Prostate gland (tissue), 2 donors: Measurements from ENCODE around the gene PANX1. TPM values are rescaled to one million over a fixed set of nuclear protein-coding genes. Genes with fewer than 3 reads are reported as not detected.

Experiments used
- DNase-seq: peaks from one replicate; pipeline ENCODE4 v3.0.0-alpha.2; 2019; ENCODE audit warnings: low spot score
- H3K27ac ChIP-seq, 2 donors: fragments of 200-600 bp; sonication (generic); 2 replicates each; pipeline ENCODE4 v1.5.1; 2017 to 2019
- H3K27me3 ChIP-seq: fragments of 200-600 bp; sonication (generic); replicated peaks from 2 replicates; pipeline ENCODE4 v1.5.1; 2019; ENCODE audit not compliant: insufficient read depth
- H3K36me3 ChIP-seq, 2 donors: fragments of 200-600 bp; sonication (generic); 1 replicate in 1 of 2; 2 replicates in 1 of 2; pipeline versions ENCODE4 v1.5.1 to v1.8.1; 2017 to 2019
- H3K4me1 ChIP-seq: fragments of 200-600 bp; sonication (generic); replicated peaks from 2 replicates; pipeline ENCODE4 v1.5.1; 2019
- H3K4me3 ChIP-seq, 2 donors: fragments of 200-600 bp; sonication (generic); 2 replicates each; pipeline ENCODE4 v1.5.1; 2017 to 2019
- H3K9me3 ChIP-seq: fragments of 200-600 bp; sonication (generic); 2 replicates; pipeline ENCODE4 v1.5.1; 2017
- CTCF ChIP-seq, 4 experiments: fragments of 200-600 bp in 2 of 4; fragments of 450-650 bp in 2 of 4; sonication (generic) in 2 of 4; IDR thresholded peaks; 1 replicate in 3 of 4; 2 replicates in 1 of 4; pipeline ENCODE4 v1.5.1; 2016 to 2019; ENCODE audit warnings: antibody characterized with exemption in 4 of 4, mild to moderate bottlenecking in 2 of 4, moderate library complexity in 2 of 4
- POLR2A ChIP-seq: fragments of 450-650 bp; IDR thresholded peaks from one replicate; pipeline ENCODE4 v1.6.1; 2016; ENCODE audit warnings: antibody characterized with exemption, mild to moderate bottlenecking
- POLR2AphosphoS5 ChIP-seq: sonication (generic); formaldehyde crosslinking; IDR thresholded peaks from one replicate; pipeline ENCODE4 v1.6.1; 2017; ENCODE audit warnings: antibody characterized with exemption
- WGBS: methylation state at CpG from one replicate; pipeline ENCODE4 v1.1.5; 2018; 5-methylcytosine and 5-hydroxymethylcytosine counted together
- intact Hi-C: fragments of 100-400 bp; cut with DNase I; formaldehyde crosslinking; loops from one replicate; pipeline ENCODE4 v1.14.2; 2022
- total RNA-seq, 2 donors: library from RNA; depleted of rRNA; stranded (reverse); fragments of >200 nt; gene quantifications; one replicate each; pipeline ENCODE4 v1.1.0, GENCODE V29; 2016

PANX1 gene
- total RNA-seq, 2 donors from 2014 or later, result 12.9 to 51.2 TPM

GRCh38 chr11:94193288-94193687 lies 64.6 kb downstream of the PANX1 start:
- Histone ChIP-seq H3K9me3 (no peaks in the 10 kb centered on the region), H3K4me1 (no peaks in the 10 kb centered on the region), H3K36me3 (no peaks in the 10 kb centered on the region), H3K4me3 (no peak overlapping the region), H3K27me3 (no peaks in the 10 kb centered on the region), H3K27ac (no peak overlapping the region)
- intact Hi-C loops, result no loop called here
- DNase-seq, result no peak
- WGBS, result 36% methylated on average over 1 of the region's 1 CpG
- TF ChIP-seq CTCF (IDR thresholded peaks at IDR 0.05), result no peak
- TF ChIP-seq POLR2A, result no peak
- no peak for TF ChIP-seq POLR2AphosphoS5

GRCh38 chr11:94194712-94195111 lies 66.1 kb downstream of the PANX1 start:
- WGBS, result 92% methylated on average over 10 of the region's 11 CpGs
- intact Hi-C loops, result no loop called here
- DNase-seq, result no peak
- H3K27ac ChIP-seq, result no peak overlapping the region
- no peaks in the 10 kb centered on the region for H3K9me3 ChIP-seq
- no peak for TF ChIP-seq POLR2A
- TF ChIP-seq CTCF (IDR thresholded peaks at IDR 0.05), result no peak
- TF ChIP-seq POLR2AphosphoS5, result no peak
- no peaks in the 10 kb centered on the region for H3K36me3 ChIP-seq
- no peaks in the 10 kb centered on the region for H3K4me1 ChIP-seq
- no peaks in the 10 kb centered on the region for H3K27me3 ChIP-seq
- no peak overlapping the region for H3K4me3 ChIP-seq

- no peak for DNase-seq
- intact Hi-C loops, result no loop called here
- Histone ChIP-seq H3K9me3 (no peaks in the 10 kb centered on the region), H3K27ac (no peak overlapping the region), H3K27me3 (no peaks in the 10 kb centered on the region), H3K36me3 (no peaks in the 10 kb centered on the region), H3K4me3 (no peak overlapping the region), H3K4me1 (no peaks in the 10 kb centered on the region)
- 83% methylated on average over 4 of the region's 4 CpGs for WGBS
- TF ChIP-seq POLR2A (no peak), CTCF (IDR thresholded peaks at IDR 0.05) (no peak), POLR2AphosphoS5 (no peak)
Observed at GRCh38 chr11:94196363-94196762, 67.7 kb downstream of the PANX1 start.

- Histone ChIP-seq H3K27ac (no peak overlapping the region), H3K4me1 (no peaks in the 10 kb centered on the region), H3K27me3 (no peaks in the 10 kb centered on the region), H3K9me3 (no peaks in the 10 kb centered on the region), H3K36me3 (no peaks in the 10 kb centered on the region), H3K4me3 (no peak overlapping the region)
- no peak for TF ChIP-seq POLR2AphosphoS5
- TF ChIP-seq CTCF (IDR thresholded peaks at IDR 0.05), result no peak
- no peak for TF ChIP-seq POLR2A
- DNase-seq, result no peak
- intact Hi-C loops, result no loop called here
- 88% methylated on average over 3 of the region's 3 CpGs for WGBS
Observed at GRCh38 chr11:94198718-94199117, 70.1 kb downstream of the PANX1 start.

GRCh38 chr11:94199136-94200130 lies 70.8 kb downstream of the PANX1 start:
- no peaks in the 10 kb centered on the region for H3K9me3 ChIP-seq
- H3K4me1 ChIP-seq, result no peaks in the 10 kb centered on the region
- H3K27ac ChIP-seq, result no peak overlapping the region
- no peaks in the 10 kb centered on the region for H3K27me3 ChIP-seq
- WGBS, result 58% methylated on average over 5 of the region's 5 CpGs
- no peak for TF ChIP-seq CTCF (IDR thresholded peaks at IDR 0.05)
- TF ChIP-seq POLR2AphosphoS5, result no peak
- no peak for TF ChIP-seq POLR2A
- no peaks in the 10 kb centered on the region for H3K36me3 ChIP-seq
- no peak overlapping the region for H3K4me3 ChIP-seq
- intact Hi-C loops, result no loop called here
- no peak for DNase-seq
